Fibroblast of lung (primary cell): ENCODE data around the gene CIAPIN1.

Experiments used
- CTCF ChIP-seq, 2 donors: IDR thresholded peaks in 1 of 2; conservative IDR thresholded peaks in 1 of 2; 1 replicate in 1 of 2; 2 replicates in 1 of 2; pipeline ENCODE4 v1.5.1; 2011 to 2012; ENCODE audit warnings: low read length in 2 of 2, control low read depth in 1 of 2, inconsistent platforms in 1 of 2, low read depth in 1 of 2, mild to moderate bottlenecking in 1 of 2
- EZH2 ChIP-seq: IDR thresholded peaks from 2 replicates; pipeline ENCODE4 v1.5.1; 2012; ENCODE audit warnings: low read length, control low read depth, mild to moderate bottlenecking; ENCODE audit errors: missing control alignments

GRCh38 chr16:57473176-57473840 is 26.1 kb upstream of the CIAPIN1 start:
- TF ChIP-seq CTCF (conservative IDR thresholded peaks at IDR 0.05 in 1 of 2, IDR thresholded peaks at IDR 0.05 in 1 of 2; ENCODE audit: low read depth in 1 of 2, low read length in 2 of 2) (no peak), EZH2 (no peak)
